ENCODE results near the gene PSMD6. TPM values are rescaled to one million over a fixed set of nuclear protein-coding genes. Genes with fewer than 3 reads are reported as not detected.

The PSMD6 gene
- total RNA-seq, 1 donor from 2014 or later = 88.7 TPM

DNA sequence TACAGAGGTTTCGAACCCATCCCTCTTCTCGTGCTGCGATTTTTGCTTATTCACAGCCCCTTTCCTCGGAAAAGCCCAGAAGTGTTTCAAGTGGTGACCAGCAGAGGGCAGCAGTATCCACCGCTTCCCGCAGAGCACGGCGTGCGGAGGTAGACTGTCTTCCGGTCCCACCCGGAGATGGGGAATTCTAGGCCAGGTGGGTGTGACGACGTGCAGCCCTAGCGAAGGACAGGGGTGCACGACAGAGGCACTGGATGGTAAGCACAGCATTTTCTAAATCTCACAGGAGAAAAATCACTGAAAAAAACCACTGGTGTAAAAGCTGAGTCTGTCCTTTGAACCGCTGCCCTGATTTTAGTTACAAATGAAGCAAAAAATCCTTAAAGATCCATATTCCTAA is 7.4 kb upstream of the PSMD6 start:
- H3K27me3 ChIP-seq (ENCODE audit: insufficient read depth, low read length) = peaks cover 3% of the 10 kb centered on the region
- TF ChIP-seq CTCF (IDR thresholded peaks at IDR 0.05; ENCODE audit: insufficient read depth, low read depth, low read length) (peak; percentile 82), EZH2 (IDR thresholded peaks at IDR 0.05; ENCODE audit: insufficient read depth, low read length) (no peak)
- no peaks in the 10 kb centered on the region for H3K79me2 ChIP-seq (ENCODE audit: insufficient read depth, low read length)
- H2AFZ ChIP-seq (ENCODE audit: low read depth, low read length) = peak overlapping the region; percentile 71
- H3K27ac ChIP-seq (ENCODE audit: low read depth, low read length) = peak overlapping the region; percentile 46
- peaks cover 12% of the 10 kb centered on the region for H3K4me1 Mint-ChIP-seq (ENCODE audit: low read depth, unreplicated experiment)
- no peaks in the 10 kb centered on the region for H3K36me3 Mint-ChIP-seq (ENCODE audit: low read depth, unreplicated experiment)
- FAIRE-seq = no peak
- no peaks in the 10 kb centered on the region for H4K20me1 ChIP-seq (ENCODE audit: insufficient read depth, low read length)
- peaks cover 10% of the 10 kb centered on the region for H3K4me1 ChIP-seq (ENCODE audit: insufficient read depth, low read length)
- H3K27me3 Mint-ChIP-seq (ENCODE audit: low read depth, unreplicated experiment) = peaks cover 2% of the 10 kb centered on the region
- peak overlapping the region; percentile 49 for H3K4me3 ChIP-seq (ENCODE audit: insufficient read depth, low read depth, low read length)
- H3K27ac Mint-ChIP-seq (ENCODE audit: unreplicated experiment) = peak overlapping the region; percentile 93
- H3K4me2 ChIP-seq (ENCODE audit: low read length) = peak overlapping the region; percentile 84
- peak overlapping the region; percentile 78 for H3K4me3 Mint-ChIP-seq (ENCODE audit: unreplicated experiment)
- no peaks in the 10 kb centered on the region for H3K9me3 ChIP-seq (ENCODE audit: insufficient read depth, low read depth, low read length)
- no peaks in the 10 kb centered on the region for H3K36me3 ChIP-seq (ENCODE audit: insufficient read depth, low read length)
- H3K9me3 Mint-ChIP-seq (ENCODE audit: unreplicated experiment) = peaks cover 3% of the 10 kb centered on the region
- DNase-seq (ENCODE audit: low read depth) = no peak
- peak overlapping the region; percentile 63 for H3K9ac ChIP-seq (ENCODE audit: low read length)

GRCh38 chr3:64029287-64029686 is 6.0 kb upstream of the PSMD6 start:
- no peak overlapping the region for H3K4me3 Mint-ChIP-seq (ENCODE audit: unreplicated experiment)
- H3K4me1 Mint-ChIP-seq (ENCODE audit: low read depth, unreplicated experiment) = peaks cover 12% of the 10 kb centered on the region
- Histone ChIP-seq H3K4me3 (ENCODE audit: insufficient read depth, low read depth, low read length) (no peak overlapping the region), H3K4me1 (ENCODE audit: insufficient read depth, low read length) (peaks cover 10% of the 10 kb centered on the region), H3K27ac (ENCODE audit: low read depth, low read length) (no peak overlapping the region), H2AFZ (ENCODE audit: low read depth, low read length) (no peak overlapping the region), H3K27me3 (ENCODE audit: insufficient read depth, low read length) (peaks cover 3% of the 10 kb centered on the region), H3K9me3 (ENCODE audit: insufficient read depth, low read depth, low read length) (no peaks in the 10 kb centered on the region), H3K9ac (ENCODE audit: low read length) (no peak overlapping the region), H3K79me2 (ENCODE audit: insufficient read depth, low read length) (no peaks in the 10 kb centered on the region), H3K36me3 (ENCODE audit: insufficient read depth, low read length) (no peaks in the 10 kb centered on the region), H3K4me2 (ENCODE audit: low read length) (no peak overlapping the region), H4K20me1 (ENCODE audit: insufficient read depth, low read length) (no peaks in the 10 kb centered on the region)
- H3K27me3 Mint-ChIP-seq (ENCODE audit: low read depth, unreplicated experiment) = peaks cover 2% of the 10 kb centered on the region
- H3K9me3 Mint-ChIP-seq (ENCODE audit: unreplicated experiment) = peaks cover 3% of the 10 kb centered on the region
- DNase-seq (ENCODE audit: low read depth) (no peak), FAIRE-seq (no peak)
- H3K36me3 Mint-ChIP-seq (ENCODE audit: low read depth, unreplicated experiment) = no peaks in the 10 kb centered on the region
- H3K27ac Mint-ChIP-seq (ENCODE audit: unreplicated experiment) = no peak overlapping the region
- TF ChIP-seq EZH2 (IDR thresholded peaks at IDR 0.05; ENCODE audit: insufficient read depth, low read length) (no peak), CTCF (IDR thresholded peaks at IDR 0.05; ENCODE audit: insufficient read depth, low read depth, low read length) (no peak)

DNA sequence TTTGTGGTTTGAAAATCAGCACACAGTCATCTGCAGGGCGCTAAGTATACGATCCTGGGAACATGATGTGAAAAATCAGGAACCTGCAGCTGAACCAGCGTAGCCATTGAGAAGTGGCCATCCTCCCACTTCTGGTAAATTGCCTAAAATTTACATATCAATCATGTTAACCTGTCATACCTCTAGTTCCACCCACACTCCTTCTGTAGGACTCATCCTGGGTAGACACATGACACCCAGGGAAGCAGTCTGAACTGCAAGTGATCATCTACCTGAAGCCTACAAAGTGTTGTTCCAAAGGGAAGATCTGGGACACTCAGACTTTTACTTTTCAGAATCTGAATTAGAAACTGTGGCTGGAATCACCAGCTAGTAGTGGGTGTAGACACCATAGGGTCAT is 5.5 kb upstream of the PSMD6 start:
- no peaks in the 10 kb centered on the region for H4K20me1 ChIP-seq (ENCODE audit: insufficient read depth, low read length)
- Mint-ChIP-seq H3K4me3 (ENCODE audit: unreplicated experiment) (no peak overlapping the region), H3K36me3 (ENCODE audit: low read depth, unreplicated experiment) (no peaks in the 10 kb centered on the region), H3K4me1 (ENCODE audit: low read depth, unreplicated experiment) (peaks cover 12% of the 10 kb centered on the region), H3K9me3 (ENCODE audit: unreplicated experiment) (peaks cover 3% of the 10 kb centered on the region), H3K27me3 (ENCODE audit: low read depth, unreplicated experiment) (peaks cover 2% of the 10 kb centered on the region), H3K27ac (ENCODE audit: unreplicated experiment) (no peak overlapping the region)
- peaks cover 10% of the 10 kb centered on the region for H3K4me1 ChIP-seq (ENCODE audit: insufficient read depth, low read length)
- no peak overlapping the region for H3K9ac ChIP-seq (ENCODE audit: low read length)
- no peak overlapping the region for H3K4me2 ChIP-seq (ENCODE audit: low read length)
- H3K27ac ChIP-seq (ENCODE audit: low read depth, low read length) = no peak overlapping the region
- DNase-seq (ENCODE audit: low read depth) (no peak), FAIRE-seq (no peak)
- no peaks in the 10 kb centered on the region for H3K9me3 ChIP-seq (ENCODE audit: insufficient read depth, low read depth, low read length)
- no peaks in the 10 kb centered on the region for H3K79me2 ChIP-seq (ENCODE audit: insufficient read depth, low read length)
- H2AFZ ChIP-seq (ENCODE audit: low read depth, low read length) = no peak overlapping the region
- no peak for TF ChIP-seq EZH2 (IDR thresholded peaks at IDR 0.05; ENCODE audit: insufficient read depth, low read length)
- TF ChIP-seq CTCF (IDR thresholded peaks at IDR 0.05; ENCODE audit: insufficient read depth, low read depth, low read length) = no peak
- peaks cover 3% of the 10 kb centered on the region for H3K27me3 ChIP-seq (ENCODE audit: insufficient read depth, low read length)
- H3K4me3 ChIP-seq (ENCODE audit: insufficient read depth, low read depth, low read length) = no peak overlapping the region
- H3K36me3 ChIP-seq (ENCODE audit: insufficient read depth, low read length) = no peaks in the 10 kb centered on the region

Measured in astrocyte (in vitro differentiated cells and primary cell).